Dermis microvascular lymphatic vessel endothelial cell (primary cell): Measurements from ENCODE around the gene TNNI3. TPM values are rescaled to one million over a fixed set of nuclear protein-coding genes. Genes with fewer than 3 reads are reported as not detected.

Experiments
- DNase-seq, 2 donors: peaks; one replicate each; pipeline versions ENCODE4 v3.0.0 to v3.0.0-alpha.2; 2010; ENCODE audit warnings: low read depth in 2 of 2
- total RNA-seq: library from RNA; depleted of rRNA; stranded (reverse); fragments of >200 nt; gene quantifications from 2 replicates; pipeline ENCODE4 v1.2.1, GENCODE V29; 2014

The TNNI3 gene
- total RNA-seq: not detected in 2 replicates

DNA sequence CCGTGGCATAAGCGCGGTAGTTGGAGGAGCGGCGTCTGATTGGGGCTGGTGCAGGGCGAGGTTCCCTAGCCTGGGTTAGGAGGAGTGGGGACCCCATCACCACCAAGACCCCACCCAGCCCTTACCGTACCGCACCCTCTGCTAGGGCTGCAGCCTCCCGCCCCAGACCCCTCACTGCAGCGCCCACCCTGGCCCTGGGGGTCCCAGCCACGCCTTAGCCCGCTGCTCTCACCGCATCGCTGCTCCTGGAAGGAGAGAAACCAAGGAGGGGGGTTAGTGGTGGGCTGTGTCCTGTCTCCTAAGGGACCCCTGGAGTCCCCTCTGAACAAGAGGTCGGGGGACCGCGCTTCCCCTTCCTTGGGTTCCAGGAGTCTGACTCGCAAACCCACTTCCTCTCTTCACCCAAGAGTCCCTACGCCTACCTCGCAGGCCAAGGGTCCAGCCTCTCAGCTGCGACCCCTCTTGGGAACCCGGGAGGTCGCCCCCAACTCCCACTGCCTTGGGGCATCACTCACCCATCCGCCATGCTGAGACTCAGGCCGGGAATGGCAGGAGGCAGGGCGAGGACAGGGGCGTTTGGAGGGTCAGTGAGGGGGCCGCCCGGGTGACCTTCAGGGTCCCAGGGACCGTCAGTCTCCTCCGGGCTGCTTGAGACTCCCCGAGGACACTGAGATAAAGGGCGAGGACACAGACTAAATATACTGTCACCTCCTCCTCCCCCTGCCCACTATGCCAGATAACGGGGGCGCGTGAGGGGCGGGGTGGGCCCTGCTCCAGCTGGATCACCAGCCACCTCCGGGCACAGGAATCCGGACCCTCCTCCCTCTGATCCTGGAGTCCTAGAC lies at the start of gene TNNI3:
TNNI3 (minus strand) TSS at position 669 of the 845 bp plus-strand sequence; CDS start at position 526, 143 bp downstream.
- DNase-seq: no peak

DNA sequence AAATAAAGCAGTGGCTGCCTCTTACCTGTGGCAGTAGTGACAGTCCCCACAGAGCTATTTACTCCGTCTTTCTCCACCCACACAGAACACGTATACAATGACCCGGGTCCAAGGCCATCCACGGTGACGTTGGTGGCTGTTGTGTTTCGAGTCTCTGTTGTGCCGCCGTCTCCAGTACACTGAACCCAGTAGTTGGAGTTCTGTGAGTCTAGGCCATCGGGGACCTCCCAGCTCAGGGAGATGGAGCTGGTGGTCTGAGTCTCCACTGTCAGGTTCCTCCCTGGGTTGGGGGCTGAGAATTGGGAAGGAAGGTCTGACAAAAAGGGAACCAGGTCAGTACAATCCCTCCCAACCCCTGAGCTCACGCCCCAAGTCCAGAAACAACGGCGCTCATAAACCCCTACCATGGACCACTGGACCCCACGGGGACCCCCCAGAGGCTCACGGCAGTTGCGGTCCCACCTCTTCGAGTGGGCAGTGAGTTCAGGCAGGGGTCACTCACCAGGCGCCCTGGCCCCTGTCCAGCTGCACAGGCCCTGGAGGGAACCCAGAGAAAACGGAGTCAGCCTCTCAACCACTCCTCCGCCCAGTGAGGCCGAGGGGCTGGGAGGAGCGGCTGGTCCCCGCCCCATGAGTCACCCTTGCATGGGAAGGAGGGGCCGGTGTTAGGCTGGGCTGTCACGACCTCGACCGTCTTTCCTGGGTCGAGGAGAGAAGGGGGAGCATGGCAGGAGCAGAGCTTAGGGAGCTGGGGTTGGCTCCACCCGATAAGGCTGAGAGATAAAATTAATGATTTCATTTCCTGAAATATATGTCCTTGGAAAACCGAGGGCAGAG lies 49.4 kb upstream of the TNNI3 start:
- peak in 1 of 2 donors; percentile 75 for DNase-seq

DNA sequence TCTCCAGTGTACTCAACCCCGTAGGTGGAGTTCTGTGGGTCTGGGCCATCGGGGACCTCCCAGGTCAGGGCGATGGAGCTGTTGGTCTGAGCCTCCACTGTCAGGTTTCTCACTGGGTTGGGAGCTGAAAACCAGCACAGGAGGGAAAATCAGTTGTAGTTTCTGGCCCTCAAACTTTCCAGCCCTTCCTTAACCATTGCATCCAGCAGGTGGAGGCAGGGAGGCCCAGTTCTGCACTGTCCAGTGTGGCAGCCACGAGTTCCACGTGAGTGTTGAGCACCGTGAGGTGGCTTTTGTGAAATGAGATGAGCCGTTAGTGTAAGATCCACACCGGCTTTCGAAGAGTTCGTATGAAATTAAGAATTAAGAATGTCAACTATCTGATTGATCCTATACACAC lies 44.7 kb upstream of the TNNI3 start:
- peak in 1 of 2 donors; percentile 24 for DNase-seq

DNA sequence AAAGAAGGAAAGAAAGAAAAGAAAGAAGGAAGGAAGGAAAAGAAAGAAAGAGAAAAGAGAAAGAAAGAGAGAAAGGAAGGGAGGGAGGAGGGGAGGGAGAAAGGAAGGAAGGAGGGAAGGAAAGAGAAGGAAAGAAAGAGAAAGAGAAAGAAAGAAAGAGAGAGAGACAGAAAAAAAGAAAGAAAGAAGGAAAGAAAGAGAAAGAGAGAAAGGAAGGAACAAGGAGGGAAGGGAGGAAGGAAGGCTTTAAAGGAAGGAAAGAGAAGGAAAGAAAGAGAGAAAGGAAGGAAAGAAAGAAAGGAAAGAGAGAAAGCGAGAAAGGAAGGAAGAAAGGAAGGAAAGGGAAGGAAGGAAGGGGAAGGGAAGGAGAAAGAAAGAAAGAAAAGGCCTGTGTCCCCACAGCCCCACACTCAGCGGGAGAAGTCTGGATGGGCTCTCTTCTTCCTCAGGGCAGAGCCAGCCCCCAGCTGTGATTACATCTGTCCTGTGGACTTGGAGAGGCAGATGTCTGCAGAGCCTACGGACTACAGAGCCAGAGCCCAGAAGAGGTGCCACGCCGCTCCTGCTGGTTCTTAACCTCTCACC lies 42.2 kb upstream of the TNNI3 start:
- no peak for DNase-seq

- DNase-seq: no peak
These were observed 41.1 kb upstream of the TNNI3 start for GRCh38 chr19:55198651-55199050.

GRCh38 chr19:55197528-55197927 lies 40.0 kb upstream of the TNNI3 start:
- DNase-seq: no peak

GRCh38 chr19:55196803-55197202 lies 39.3 kb upstream of the TNNI3 start:
- DNase-seq: no peak

- DNase-seq: no peak
These were observed 35.9 kb upstream of the TNNI3 start for GRCh38 chr19:55193481-55193880.

DNA sequence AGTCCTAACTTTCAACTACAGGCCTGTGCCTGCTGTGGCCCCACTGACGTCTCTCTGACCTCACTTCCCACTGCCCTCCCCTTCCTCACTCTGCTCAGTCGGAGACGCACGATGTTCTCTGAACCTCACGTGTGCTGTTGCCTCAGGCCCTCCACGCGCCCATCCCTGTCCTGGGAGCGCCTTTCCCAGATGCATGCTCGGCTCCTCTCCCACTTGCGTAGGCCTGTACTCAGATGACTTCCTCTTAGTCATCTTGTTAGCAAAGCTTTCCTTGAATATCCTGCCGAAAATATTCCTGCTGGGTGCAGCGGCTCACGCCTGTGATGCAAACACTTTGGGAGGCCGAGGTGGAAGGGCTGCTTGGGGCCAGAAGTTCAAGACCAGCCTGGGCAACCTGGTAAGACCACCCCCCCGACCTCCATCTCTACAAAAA lies 31.9 kb upstream of the TNNI3 start:
- DNase-seq: peak; percentile 54 to 82

- peak in 1 of 2 donors; percentile 21 for DNase-seq
These were observed 31.1 kb upstream of the TNNI3 start for GRCh38 chr19:55188625-55189024.

GRCh38 chr19:55186080-55186479 lies 28.5 kb upstream of the TNNI3 start:
- DNase-seq: no peak

DNA sequence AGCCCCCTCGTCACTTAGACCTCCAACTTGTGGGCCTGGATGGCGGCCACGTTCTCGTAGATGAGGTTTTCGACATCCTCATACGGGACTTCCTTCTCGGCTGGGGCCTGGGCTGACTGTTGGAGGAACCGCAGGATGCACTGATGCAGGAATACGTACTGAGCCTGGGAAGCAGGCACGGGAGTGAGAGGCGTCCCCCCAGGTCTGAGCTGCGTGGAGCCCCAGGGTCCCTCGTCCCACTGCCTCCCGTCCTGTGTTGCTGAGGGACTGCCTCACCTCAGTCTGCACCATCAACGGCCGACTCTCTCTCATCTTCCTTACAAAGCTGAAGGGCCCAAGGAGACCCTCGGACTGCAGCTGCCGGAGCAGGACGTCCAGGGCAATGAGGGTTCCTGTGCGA lies 24.2 kb upstream of the TNNI3 start:
- no peak for DNase-seq

- peak in 1 of 2 donors; percentile 25 for DNase-seq
These were observed 22.3 kb upstream of the TNNI3 start, which contains the start of gene SYT5 for GRCh38 chr19:55179606-55180484. Gene SYT5 (minus strand): TSS chr19:55180289. CDS start chr19:55179041, 1,248 bp downstream.

DNA sequence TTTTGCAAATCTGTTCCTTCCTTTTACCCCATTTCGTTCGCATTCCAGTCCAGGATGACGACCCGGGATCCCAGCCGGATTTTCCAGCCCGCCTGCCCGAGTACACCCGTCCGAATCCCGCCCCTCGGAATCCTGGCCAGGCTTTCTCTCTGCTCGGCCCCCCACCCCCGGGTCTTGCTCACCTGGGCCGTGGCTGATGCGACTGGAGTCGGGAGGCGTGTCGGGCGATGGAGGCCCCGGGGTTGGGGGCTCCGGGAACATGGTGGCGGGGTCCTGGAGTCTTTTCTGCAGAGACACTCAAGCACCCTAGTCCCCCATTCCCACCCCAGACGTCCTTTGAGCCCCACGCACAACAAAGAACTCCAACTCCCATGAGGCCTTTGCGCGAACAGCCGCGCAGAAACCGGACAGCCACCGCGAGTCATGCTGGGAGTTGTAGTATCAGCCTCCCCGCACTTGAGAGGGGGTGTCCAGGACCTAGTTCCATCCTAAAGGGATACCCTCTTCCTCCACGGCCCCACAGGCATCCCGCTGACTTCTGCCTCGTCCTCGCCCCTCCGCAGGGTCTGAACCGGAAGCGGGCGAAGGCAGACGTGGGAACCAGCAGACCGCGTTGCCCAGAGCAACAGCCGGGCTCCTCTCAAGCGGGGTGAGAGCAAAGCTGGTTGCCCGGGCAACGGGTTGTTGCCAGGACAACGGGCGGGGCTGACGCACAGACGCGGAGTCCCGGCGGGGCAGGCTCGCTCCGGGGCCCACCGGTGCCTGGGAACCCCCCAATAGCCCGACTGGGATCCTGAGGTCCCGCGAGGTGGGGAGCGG lies 21.5 kb upstream of the TNNI3 start:
- DNase-seq: peak in 1 of 2 donors; percentile 51

GRCh38 chr19:55176076-55176475 lies 18.5 kb upstream of the TNNI3 start:
- DNase-seq: no peak

DNA sequence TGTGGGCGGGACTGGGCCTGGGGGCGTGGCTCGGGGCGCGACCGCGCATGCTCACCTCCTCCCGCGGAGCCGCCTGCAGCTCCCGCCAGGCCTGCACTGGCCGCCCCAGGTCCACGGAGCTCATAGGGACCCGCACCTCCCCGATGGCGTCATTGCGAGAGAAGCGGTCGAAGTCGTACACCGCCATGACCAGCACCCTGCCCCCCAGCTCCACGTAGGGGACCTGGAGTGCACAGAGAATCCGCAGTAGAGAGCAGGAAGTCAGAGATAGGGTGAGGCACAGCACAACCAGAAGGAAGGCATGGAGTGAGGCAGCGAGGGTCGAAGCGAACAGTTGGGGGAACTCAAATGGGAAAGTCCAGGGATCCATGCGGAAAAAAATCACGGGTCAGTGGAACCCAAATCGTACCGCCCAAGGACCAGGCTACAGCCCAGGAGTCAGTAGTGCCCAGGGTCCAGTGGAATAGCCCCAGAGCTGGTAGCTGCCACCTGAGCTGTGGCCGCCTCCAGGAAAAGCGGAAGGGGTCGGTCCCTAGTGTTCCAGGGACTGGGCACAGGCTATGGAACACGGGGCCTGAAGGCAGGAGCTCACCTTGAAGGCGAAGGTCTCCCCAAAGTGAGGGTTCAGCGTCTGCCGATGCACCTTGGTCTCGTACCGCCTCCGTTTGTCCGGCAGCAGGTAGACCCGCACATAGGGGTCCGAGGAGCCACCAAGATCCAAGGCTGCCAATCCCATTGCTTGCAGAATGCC lies 17.8 kb upstream of the TNNI3 start:
- no peak for DNase-seq

DNA sequence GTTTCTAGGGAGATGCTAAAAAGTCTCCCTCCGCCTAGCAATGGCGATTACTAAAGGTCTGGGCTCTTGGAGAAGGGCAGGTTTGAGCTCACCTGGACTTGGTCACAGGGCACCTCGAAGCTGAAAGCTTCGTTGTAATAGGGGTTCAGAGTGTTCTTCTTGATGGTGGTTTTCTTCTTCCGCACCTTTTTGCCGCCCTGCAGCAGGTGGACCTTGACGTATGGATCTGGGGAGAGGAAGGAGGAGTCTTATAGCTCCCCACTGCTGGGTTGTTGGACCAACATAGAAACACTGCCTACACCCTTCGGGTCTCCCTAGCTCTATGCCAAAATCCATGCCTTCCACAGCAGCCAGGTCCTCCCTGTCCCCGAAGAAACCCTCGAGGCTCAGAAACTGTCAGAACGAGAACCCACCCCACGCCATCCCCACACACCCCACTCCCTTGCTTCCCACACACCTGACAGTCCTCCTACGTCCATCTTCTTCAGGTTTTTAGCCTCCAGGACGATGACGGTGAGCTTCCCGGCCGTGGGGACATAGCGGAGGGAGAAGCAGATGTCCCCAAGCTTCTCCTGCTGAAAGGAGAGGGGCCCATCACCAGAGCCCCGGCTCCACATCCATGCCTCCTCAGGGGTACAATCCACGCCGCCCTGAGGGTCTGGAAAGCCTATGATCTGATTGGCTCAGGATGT lies 17.0 kb upstream of the TNNI3 start:
- no peak for DNase-seq

DNA sequence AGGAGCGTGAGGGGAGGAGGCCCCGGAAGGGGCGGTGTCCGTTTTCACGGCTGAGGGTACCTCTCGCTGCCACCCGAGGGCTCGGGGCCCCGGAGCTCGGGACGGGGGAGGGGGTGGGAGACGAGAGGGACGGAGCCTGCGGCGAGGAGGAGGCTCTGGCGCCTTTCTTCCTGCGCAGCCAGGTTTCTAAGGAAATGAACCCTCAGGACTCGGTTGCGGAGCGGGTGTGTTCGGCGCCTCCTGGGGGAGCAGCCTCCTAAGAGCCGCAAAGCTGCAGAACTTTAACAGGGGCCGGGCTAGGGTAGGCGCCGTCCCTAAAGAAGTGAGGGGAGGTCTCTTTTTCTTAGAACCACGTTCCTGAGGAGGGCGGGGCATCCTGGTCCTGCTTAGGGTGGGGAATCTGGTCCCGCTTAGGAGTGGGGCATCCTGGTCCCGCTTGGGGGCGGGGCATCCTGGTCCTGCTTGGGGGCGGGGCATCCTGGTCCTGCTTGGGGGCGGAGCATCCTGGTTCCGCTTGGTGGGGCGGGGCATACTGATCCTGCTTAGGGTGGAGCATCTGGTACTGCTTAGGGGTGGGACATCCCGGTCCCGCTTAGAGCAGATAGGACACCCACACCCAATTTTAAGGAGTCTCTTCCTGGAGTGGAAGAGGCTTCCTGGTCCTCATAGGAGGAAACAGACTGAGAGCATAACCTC lies 16.3 kb upstream of the TNNI3 start:
- peak in 1 of 2 donors; percentile 42 for DNase-seq
